GM18526 (cell line): ENCODE measurements around the gene TIRAP.

Experiments used
- POLR2A ChIP-seq: IDR thresholded peaks from 3 replicates; pipeline ENCODE4 v1.6.1; 2011; ENCODE audit not compliant: insufficient read length; ENCODE audit errors: extremely low read depth

Gene TIRAP

GRCh38 chr11:126310200-126310991 lies 27.5 kb downstream of the TIRAP start:
- TF ChIP-seq POLR2A, result no peak

GRCh38 chr11:126310992-126311310 lies 28.1 kb downstream of the TIRAP start:
- TF ChIP-seq POLR2A, result no peak

DNA sequence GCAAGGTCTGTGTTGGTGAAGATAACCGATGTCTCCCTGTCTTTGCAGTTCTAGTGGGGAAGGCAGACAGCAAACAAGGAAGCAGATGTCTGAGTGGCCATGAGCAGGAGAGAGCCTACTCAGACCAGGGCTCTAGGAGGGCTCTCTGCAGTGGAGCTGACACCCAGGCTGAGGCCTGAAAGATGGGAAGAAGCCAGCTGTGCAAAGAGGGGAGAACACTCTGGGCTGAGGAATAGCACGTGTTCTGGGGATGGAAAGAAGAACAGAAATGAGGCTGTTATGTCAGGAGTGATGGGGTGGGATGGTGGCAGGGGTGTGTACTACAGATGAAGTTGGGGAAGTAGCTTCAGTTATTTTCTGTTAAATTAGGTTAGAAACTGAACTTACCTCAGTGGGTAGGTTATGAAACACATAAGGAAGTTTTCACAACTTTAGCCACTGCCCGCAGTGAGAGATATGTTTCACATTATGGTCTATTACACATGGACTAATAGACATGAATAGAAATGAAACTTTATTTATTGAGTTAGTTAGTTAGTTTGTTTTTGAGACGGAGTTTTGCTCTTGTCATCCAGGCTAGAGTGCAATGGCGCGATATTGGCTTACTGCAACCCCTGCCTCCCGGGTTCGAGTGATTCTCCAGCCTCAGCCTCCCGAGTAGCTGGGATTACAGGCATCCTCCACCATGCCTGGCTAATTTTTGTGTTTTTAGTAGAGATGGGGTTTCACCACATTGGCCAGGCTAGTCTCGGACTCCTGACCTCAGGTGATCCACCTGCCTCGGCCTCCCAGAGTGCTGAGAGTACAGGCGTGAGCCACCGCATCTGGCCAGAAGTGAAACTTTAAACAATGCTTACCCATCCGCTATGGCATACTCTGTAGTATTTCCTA lies 28.8 kb downstream of the TIRAP start:
- TF ChIP-seq POLR2A, result no peak

DNA sequence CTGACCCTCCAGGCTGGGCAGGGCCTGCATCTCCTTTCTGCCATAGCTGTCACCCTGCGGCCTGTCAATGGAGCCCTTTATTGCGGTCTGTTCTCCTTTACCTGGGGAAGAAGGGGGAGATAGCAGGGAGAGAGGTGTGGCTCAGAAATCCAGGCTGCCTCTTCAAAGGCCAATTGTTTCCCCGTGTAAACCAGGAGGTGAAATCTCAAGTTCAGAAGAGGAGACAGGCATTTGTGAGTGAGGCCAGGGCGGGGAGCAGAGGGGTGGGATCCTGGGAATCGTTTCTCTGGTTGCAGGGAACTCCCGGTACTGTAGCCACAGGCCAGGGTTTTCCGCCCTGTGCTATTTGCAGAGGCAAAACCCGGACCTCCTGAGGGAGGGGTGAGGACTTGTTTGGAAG lies 30.1 kb downstream of the TIRAP start:
- no peak for TF ChIP-seq POLR2A

GRCh38 chr11:126313826-126314225 lies 30.9 kb downstream of the TIRAP start:
- no peak for TF ChIP-seq POLR2A

- TF ChIP-seq POLR2A, result no peak
These were observed 34.5 kb downstream of the TIRAP start for GRCh38 chr11:126317432-126317755.

GRCh38 chr11:126317756-126318573 lies 35.1 kb downstream of the TIRAP start:
- no peak for TF ChIP-seq POLR2A

DNA sequence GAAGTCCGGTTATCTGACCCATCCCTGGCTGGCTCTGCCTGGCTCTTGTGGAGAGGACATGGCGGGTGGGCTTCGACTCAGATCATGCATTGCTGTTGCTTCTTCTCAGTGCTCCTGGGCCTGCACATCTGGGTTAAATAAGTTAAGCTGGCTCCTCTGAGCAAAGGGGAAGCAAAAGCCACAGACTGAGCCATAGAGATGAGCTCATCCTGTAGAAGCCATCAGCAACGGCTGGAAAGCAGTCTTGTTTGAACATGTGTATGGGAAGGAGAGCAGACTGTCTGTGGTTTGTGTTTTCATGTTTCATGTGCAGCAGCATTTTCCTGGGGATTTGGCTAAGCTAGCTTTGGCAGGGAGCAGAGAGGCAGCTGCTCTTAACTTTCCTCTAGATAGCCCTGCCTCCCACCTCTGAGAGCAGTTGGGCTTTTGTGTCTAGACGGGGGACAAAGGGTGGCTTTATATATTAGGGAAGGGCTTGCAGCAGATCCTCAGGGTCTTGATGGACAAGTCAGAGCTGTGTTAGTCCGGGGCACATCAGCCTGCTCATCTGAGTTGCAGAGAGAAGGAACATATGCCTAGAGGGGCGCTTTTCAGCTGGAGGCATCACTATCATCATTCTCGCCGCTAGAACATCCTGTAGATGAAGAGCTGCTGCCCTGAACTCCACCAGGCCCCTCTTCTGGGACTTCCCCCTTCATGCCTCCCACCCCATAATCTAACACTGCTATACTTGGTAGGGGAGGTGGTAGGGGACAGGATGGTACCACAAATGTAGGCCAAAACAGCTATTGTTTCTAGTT lies 35.9 kb downstream of the TIRAP start:
- no peak for TF ChIP-seq POLR2A

DNA sequence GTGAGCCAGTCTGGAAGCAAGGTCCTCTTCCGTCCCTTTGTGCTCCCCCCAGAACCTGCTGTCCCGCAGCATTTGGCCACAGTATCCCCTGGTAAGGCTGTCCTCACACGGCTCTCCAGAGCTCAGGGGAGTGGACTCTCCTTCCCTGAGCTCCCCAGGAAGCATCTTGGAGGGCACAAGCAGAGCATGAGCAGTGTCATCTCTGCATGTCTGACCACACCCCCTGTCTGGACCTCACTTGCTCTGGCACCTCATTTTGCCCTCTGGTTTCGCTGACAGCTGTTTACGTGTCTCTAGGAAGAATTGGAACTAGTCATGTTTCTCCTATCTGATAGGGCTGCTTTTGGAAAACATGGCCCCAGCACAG lies 36.5 kb downstream of the TIRAP start:
- no peak for TF ChIP-seq POLR2A

GRCh38 chr11:126322996-126323395 lies 40.1 kb downstream of the TIRAP start:
- no peak for TF ChIP-seq POLR2A

GRCh38 chr11:126327281-126328000 lies 44.5 kb downstream of the TIRAP start:
- no peak for TF ChIP-seq POLR2A

DNA sequence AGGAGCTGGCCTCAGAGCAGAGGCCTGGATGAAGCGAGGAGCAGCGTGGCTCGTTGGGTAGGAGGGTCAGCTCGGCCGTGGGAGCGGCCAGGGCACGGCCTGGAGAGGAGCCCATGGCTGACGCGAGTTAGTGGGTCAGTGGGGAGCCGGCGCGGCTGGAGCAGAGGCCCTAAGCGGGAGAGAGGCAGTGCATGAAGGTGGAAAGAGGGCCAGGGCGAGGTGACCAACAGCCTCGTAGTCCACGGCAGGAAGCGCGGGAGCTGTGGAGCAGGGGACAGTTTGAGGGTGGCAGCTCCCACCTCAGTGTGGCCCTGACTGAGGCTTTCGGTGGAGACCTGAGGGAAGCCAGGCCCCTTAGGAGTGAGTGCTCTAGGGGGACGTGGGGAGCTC lies 45.1 kb downstream of the TIRAP start:
- TF ChIP-seq POLR2A, result no peak

DNA sequence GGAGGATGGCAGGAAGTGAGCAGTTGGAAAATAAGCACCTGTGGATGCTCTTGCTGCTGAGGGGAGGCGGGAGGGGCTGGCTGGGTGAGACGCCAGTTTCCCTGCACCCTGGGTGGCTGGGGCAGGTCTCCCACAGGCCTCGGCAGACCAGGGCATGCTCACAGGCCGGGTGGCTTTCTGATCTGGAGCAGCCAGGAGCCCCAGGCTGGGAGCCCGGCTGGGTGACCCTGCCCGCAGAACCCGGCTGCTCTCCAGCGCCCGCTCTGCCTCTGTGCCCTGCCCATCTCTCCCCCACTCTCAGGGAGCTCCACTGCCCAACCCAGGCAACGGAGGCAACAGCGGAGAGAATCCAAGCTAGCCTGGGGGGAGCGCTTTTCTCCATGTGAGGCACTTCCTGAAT lies 45.6 kb downstream of the TIRAP start:
- TF ChIP-seq POLR2A, result no peak

GRCh38 chr11:126328938-126329643 lies 46.2 kb downstream of the TIRAP start:
- TF ChIP-seq POLR2A, result no peak
